Endothelial cell (in vitro differentiated cells): ENCODE data around the gene METTL22. TPM values are rescaled to one million over a fixed set of nuclear protein-coding genes. Genes with fewer than 3 reads are reported as not detected.

Experiments
- DNase-seq: peaks from one replicate; pipeline ENCODE4 v3.0.0; 2021; ENCODE audit warnings: low spot score
- H3K27ac Mint-ChIP-seq: one replicate; pipeline ENCODE4 v1.8.0; 2021; ENCODE audit warnings: mixed read lengths, inconsistent platforms; ENCODE audit not compliant: unreplicated experiment
- H3K27me3 Mint-ChIP-seq: one replicate; pipeline ENCODE4 v1.8.0; 2021; ENCODE audit warnings: mild to moderate bottlenecking, moderate library complexity, mixed read lengths, inconsistent platforms; ENCODE audit not compliant: unreplicated experiment
- H3K36me3 Mint-ChIP-seq: one replicate; pipeline ENCODE4 v1.8.0; 2021; ENCODE audit warnings: mild to moderate bottlenecking, low read depth, mixed read lengths, inconsistent platforms; ENCODE audit not compliant: unreplicated experiment
- H3K4me1 Mint-ChIP-seq: one replicate; pipeline ENCODE4 v1.8.0; 2021; ENCODE audit warnings: mild to moderate bottlenecking, mixed read lengths, inconsistent platforms; ENCODE audit not compliant: unreplicated experiment
- H3K4me3 Mint-ChIP-seq: one replicate; pipeline ENCODE4 v1.8.0; 2021; ENCODE audit warnings: mild to moderate bottlenecking, mixed read lengths, inconsistent platforms; ENCODE audit not compliant: unreplicated experiment
- H3K9me3 Mint-ChIP-seq: one replicate; pipeline ENCODE4 v1.8.0; 2021; ENCODE audit warnings: mixed read lengths, inconsistent platforms; ENCODE audit not compliant: unreplicated experiment
- CTCF ChIP-seq: fragments of 200-600 bp; sonication (generic); IDR thresholded peaks from one replicate; pipeline ENCODE4 v1.5.0; 2021; ENCODE audit warnings: antibody characterized with exemption; ENCODE audit not compliant: unreplicated experiment
- total RNA-seq: library from RNA; stranded (reverse); fragmentation: NEBNext Ultra II Directional; extraction: Animal tissue kit (Norgen Biotek cat#: 25700); gene quantifications from one replicate; pipeline ENCODE4 v1.2.1, GENCODE V29; 2021; ENCODE audit not compliant: unreplicated experiment

Gene METTL22
- total RNA-seq, 1 donor from 2014 or later = 39.6 TPM

DNA sequence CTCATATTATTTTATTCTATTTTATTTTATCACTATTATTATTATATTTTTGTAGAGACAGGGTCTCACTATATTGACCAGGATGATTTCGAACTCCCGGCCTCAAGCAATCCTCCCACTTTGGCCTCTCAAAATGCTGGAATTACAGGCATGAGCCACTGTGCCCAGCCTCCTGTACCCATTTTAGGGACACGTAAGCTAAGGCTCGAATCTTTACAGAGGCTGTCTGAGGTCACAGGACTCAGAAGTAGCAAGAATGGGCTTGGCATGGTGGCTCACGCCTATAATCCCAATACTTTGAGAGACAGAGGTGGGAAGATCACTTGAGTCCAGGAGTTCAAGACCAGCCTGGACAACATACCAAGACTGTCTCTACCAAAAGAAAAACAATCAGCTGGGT is 40.2 kb downstream of the METTL22 start:
- no peak for TF ChIP-seq CTCF

DNA sequence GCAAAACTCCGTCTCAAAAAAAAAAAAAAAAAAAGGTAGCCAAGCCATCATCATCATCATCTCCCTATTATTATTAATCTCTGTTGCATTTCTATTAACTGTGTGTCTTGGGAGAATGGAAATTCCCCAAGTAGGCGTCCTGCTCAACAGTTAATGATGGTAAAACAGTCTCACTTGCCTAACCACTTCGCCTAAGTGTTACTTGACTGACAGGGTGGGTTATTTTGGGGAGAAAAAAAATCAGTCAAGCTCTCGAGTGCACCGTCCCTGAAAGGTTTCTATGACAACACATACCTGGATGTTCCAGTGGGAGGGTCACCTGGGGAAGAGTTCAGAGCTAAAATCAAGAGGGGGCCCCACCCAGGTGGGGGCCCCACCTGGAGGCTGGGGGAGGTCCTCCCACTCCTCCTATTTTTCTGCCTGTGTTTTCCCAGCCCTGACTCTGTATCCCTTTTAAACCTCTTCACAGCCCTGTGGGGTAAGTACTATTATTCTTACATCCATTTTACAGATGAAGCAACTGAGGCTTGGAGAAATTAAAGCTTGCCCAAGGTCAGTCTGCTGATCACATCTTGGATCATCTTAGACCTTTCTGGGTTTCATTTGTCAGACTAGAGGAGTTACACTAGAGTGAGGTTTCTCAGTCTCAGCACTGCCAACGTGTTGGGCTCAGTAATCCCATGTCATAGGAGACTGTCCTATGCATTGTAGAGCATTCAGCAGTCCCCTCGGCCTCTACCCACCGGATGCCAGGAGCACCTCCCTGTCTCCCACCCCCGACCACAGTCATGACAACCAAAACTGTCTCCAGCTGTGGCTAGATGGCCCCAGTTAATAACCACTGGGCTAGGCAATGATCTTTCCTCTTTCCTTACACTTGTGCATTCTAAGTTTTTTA is 41.9 kb downstream of the METTL22 start:
- Mint-ChIP-seq H3K9me3 (no peaks in the 10 kb centered on the region), H3K27ac (no peak overlapping the region), H3K36me3 (no peaks in the 10 kb centered on the region), H3K27me3 (no peaks in the 10 kb centered on the region), H3K4me1 (no peaks in the 10 kb centered on the region), H3K4me3 (no peak overlapping the region)
- DNase-seq = no peak
- TF ChIP-seq CTCF = no peak

More for the DNA sequence above, 40.2 kb downstream of the METTL22 start:
- no peak overlapping the region for H3K27ac Mint-ChIP-seq
- no peaks in the 10 kb centered on the region for H3K9me3 Mint-ChIP-seq
- H3K4me3 Mint-ChIP-seq = no peak overlapping the region
- H3K4me1 Mint-ChIP-seq = no peaks in the 10 kb centered on the region
- H3K27me3 Mint-ChIP-seq = peaks cover 2% of the 10 kb centered on the region
- H3K36me3 Mint-ChIP-seq = no peaks in the 10 kb centered on the region
- DNase-seq = no peak

- Mint-ChIP-seq H3K9me3 (no peaks in the 10 kb centered on the region), H3K27me3 (no peaks in the 10 kb centered on the region), H3K27ac (no peak overlapping the region), H3K4me1 (no peaks in the 10 kb centered on the region), H3K4me3 (no peak overlapping the region), H3K36me3 (no peaks in the 10 kb centered on the region)
- no peak for TF ChIP-seq CTCF
- DNase-seq = no peak
Measured at GRCh38 chr16:8665529-8665928, 44.0 kb downstream of the METTL22 start.

DNA sequence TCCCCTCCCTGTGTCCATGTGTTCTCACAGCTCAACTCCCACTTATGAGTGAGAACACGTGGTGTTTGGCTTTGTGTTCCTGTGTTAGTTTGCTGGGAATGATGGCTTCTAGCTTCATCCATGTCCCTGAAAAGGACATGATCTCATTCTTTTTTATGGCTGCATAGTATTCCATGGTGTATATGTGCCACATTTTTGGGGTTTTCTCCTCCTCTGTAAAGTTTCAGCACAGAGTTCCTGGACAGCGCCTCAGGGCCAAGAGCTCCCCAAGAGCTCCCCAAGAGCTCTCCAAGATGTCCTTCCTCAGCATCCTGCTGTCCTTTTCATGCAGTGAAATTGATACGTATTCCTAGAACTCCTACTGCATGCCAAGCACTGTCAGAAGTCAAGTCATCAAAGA is 46.0 kb downstream of the METTL22 start:
- no peaks in the 10 kb centered on the region for H3K36me3 Mint-ChIP-seq
- H3K9me3 Mint-ChIP-seq = no peaks in the 10 kb centered on the region
- no peaks in the 10 kb centered on the region for H3K4me1 Mint-ChIP-seq
- no peak overlapping the region for H3K4me3 Mint-ChIP-seq
- no peak for DNase-seq
- H3K27ac Mint-ChIP-seq = no peak overlapping the region
- no peaks in the 10 kb centered on the region for H3K27me3 Mint-ChIP-seq
- TF ChIP-seq CTCF = no peak

DNA sequence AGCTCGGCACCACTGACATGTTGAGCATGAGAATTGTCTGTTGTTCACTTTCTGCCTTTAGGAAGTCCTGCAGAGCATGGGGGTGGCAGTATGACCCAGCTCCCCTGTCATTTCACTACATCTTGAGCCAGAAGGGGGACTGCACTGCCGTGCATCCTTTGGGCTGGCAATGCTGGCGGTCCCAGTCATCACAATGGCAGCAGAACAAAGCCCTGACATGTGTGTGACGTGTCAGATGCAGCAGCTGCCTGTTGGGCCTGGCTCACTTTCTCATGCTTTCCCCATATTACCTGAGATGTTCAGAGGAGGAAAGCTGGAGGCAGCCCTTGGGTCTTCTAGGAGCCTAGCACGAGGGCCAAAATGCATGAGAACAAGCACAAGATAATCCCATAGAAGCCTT is 46.6 kb downstream of the METTL22 start:
- Mint-ChIP-seq H3K4me1 (no peaks in the 10 kb centered on the region), H3K36me3 (no peaks in the 10 kb centered on the region), H3K9me3 (no peaks in the 10 kb centered on the region), H3K27ac (no peak overlapping the region), H3K4me3 (no peak overlapping the region), H3K27me3 (peaks cover 3% of the 10 kb centered on the region)
- TF ChIP-seq CTCF = no peak
- DNase-seq = no peak
